ENCODE results near the gene KRTAP6-1.

- TF ChIP-seq GATA3 (IDR thresholded peaks at IDR 0.05; ENCODE audit: low read depth, low read length) (no peak), GATA2 (IDR thresholded peaks at IDR 0.05; ENCODE audit: low read depth, low read length) (no peak)
These were observed 9.6 kb upstream of the KRTAP6-1 start for GRCh38 chr21:30623362-30623761.
